GM21360 (cell line): ENCODE results near the gene APBB2.

Experiments used
- ATAC-seq: cut with Tn5 transposase; IDR thresholded peaks from one replicate; pipeline ENCODE4 v1.9.1; 2021; ENCODE audit warnings: mild to moderate bottlenecking, moderate library complexity; ENCODE audit not compliant: unreplicated experiment

APBB2 gene

GRCh38 chr4:40991908-40992307 is 222.4 kb downstream of the APBB2 start:
- peak; percentile 57 for ATAC-seq

GRCh38 chr4:40990899-40991265 is 223.5 kb downstream of the APBB2 start:
- ATAC-seq, result no peak

DNA sequence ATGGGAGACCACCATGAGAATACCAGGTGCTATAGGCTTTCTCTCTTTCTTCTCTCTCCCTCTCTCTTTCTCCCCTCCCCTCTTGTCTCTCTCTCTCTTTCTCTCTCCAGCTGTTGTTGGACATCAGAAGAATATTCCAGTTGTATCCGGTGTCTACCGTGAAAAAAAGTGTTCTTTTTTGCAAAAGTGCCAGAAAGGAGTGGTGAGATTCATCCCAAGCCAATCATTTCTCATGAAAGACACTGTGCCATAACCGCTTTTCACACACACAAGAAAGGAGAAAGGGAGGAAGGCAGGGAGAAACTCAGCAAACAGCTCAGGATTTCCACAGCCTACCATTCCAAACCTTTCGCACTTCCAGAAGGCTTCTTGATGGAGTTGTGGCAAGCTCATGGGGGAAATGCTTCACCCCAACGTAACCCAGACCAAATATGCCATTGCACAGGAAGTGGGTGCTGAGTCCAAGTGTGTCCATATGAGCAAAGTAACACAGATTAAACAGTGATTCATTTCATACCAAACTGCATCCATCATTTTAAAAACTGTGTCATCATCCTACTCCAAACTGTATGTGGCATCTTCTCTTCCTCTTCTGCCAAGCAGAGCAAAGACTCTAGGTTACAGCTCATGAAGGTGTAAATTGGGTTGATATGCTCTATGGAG is 224.0 kb downstream of the APBB2 start:
- no peak for ATAC-seq

DNA sequence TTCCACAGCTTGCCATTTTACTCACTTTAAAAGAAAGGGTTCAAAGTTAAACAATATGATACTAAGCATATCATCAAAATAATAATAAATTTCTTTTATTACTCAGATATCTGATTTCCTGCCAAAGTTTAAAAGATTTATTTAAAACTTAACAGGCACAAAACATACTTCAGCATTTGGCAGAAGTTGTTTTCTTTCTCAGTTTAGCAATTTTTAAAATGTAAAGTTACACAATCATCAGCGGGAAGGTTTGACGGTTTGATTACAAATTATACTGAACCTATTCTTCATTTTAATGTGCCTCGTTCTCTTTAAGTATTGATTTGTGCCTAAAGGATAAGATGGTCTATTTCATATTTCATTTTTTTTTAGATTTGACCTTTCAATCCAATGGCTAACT is 227.2 kb downstream of the APBB2 start:
- ATAC-seq, result no peak

GRCh38 chr4:40986375-40986774 is 228.0 kb downstream of the APBB2 start:
- no peak for ATAC-seq

DNA sequence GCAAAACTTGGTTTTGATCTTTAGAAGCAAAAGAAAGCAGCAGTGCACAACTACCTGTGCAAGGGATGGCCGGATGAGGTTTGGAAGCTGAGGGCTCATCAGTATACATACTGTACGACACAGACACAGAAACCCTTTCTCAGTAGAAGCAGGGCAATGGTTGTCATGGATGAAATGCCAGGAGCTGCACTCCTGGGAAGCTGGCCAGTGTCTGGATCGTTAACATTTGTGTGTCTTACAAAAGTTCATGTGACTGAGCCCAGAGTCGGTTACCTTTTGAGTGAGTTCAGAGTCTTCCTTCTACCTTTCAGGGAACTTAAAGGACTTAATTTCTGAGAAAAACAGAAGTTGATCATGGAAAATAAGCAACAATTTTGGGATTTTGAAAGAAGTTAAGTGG is 230.3 kb downstream of the APBB2 start:
- no peak for ATAC-seq

DNA sequence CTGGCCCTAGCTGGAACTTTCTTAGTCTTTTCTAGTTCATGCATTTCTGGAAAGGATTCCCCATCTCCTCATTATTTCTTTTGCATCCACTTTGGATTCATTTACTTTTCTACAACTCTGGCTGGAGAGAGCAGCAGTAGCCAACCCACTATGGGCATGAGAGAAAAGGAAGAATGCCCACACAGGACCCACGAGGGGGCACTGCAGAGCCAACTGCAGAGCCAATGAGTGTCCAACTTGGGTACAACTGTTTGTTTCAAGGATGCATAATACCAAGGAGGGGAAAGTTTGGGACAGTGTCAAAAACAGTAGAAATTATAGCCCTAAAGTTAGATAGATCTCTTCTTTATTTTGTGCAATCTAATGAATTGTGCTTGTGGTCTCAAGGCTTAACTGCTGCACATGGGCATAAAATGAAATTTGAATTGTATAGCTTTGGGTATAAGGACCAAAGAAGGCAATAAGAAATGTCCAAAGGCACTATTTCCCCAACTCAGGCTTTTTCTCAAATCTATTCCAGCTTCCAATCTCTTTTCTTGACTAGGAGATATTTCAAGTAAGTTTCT is 233.9 kb downstream of the APBB2 start:
- no peak for ATAC-seq

DNA sequence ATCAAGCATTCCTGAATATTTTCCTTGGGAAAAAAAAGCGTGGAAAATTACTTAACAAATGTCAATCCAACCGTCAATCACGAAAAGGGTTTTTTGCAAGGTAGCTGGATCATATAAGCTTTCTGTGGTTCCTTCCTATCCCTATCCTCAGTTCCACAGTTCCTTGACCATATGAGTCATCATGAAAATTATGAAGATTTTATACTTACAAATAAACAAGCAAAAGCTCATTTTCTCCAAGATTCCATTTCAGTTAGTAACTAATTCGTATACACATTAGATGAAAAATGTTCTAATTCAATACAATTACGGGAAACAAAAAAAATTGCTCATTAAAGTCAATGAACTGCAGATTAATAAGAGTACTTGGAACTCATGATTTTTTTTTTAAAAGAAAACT is 235.8 kb downstream of the APBB2 start:
- ATAC-seq, result no peak

- ATAC-seq, result no peak
Observed at GRCh38 chr4:40976343-40976742, 238.0 kb downstream of the APBB2 start.

GRCh38 chr4:40972722-40973121 is 241.6 kb downstream of the APBB2 start:
- no peak for ATAC-seq

- ATAC-seq, result no peak
Observed at GRCh38 chr4:40971338-40971737, 243.0 kb downstream of the APBB2 start.

GRCh38 chr4:40969501-40969900 is 244.8 kb downstream of the APBB2 start:
- no peak for ATAC-seq

GRCh38 chr4:40967550-40967949 is 246.8 kb downstream of the APBB2 start:
- no peak for ATAC-seq

GRCh38 chr4:40966091-40966490 is 248.3 kb downstream of the APBB2 start:
- no peak for ATAC-seq

DNA sequence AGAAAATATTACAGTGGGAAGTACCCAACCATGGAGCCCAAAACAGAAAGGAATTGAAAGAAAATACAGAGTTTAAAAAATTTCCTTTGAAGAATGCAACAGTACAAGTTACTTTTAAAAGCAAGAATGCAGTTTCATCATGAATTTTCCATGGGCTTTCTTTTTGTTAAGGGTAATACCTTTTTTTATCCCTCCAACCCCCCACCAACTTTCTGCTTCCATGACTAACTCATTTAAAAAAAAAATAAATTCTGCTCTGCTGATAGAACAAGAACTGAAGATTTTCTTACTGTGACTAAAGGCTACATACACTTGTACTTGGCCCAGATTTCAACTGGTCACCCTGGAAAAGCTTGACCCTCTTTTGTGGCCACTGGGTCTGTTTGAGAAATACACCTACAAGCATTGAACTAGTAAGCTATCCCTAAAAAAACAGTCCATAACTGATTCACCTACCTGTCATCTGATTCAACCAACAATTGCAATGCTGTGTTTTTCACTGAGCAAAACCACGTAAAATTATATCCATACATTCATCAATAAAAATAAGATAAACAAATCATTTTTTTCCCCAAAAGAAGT is 250.4 kb downstream of the APBB2 start:
- ATAC-seq, result no peak

- no peak for ATAC-seq
Observed at GRCh38 chr4:40962551-40963180, 251.7 kb downstream of the APBB2 start.

- ATAC-seq, result no peak
Observed at GRCh38 chr4:40960941-40961340, 253.4 kb downstream of the APBB2 start.

GRCh38 chr4:40957281-40957680 is 257.1 kb downstream of the APBB2 start:
- no peak for ATAC-seq

DNA sequence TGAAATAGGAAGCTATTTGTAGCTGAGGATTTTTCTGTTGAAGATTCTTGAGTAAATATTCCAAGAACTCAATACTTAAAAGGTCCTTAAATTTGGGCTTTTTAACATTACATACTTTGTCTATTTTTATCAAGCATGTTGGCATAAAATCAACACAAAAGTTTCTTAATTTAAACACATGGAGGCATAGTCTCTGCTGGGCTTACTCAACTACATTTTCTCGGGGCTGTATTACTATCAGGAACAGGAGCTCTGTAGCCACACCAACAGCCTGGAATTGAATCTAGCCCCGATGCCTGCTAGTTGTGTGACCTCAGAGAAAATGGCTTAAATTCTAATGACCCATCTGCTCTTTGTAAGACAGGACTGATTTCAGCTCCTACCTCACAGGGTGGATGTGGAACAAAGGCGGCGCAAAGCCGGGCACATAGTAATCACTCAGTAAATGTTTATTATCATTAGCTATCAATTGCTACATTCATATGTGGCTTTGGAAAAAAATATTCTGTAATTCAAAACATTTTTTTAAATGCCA is 257.6 kb downstream of the APBB2 start:
- ATAC-seq, result no peak

GRCh38 chr4:40954088-40954668 is 260.2 kb downstream of the APBB2 start:
- no peak for ATAC-seq

- ATAC-seq, result no peak
Observed at GRCh38 chr4:40953283-40954087, 260.9 kb downstream of the APBB2 start.
